ENCODE results near the gene SETD7. TPM values are rescaled to one million over a fixed set of nuclear protein-coding genes. Genes with fewer than 3 reads are reported as not detected.
A peak's percentile ranks its signal among the peaks of the same experiment; 100 is the strongest.

Gene SETD7
- total and polyA plus RNA-seq, 2 of the 4 experiments (the other 2 are of a cell fraction), result 17.0 to 46.6 TPM

GRCh38 chr4:139603576-139604410, 47.8 kb upstream of the SETD7 start:
- in situ Hi-C loops (cut with MboI; ENCODE audit: low sequenced_read_pairs) (no loop called here), dilution Hi-C loops (cut with HindIII; ENCODE audit: low sequenced_read_pairs, unreplicated experiment) (no loop called here), intact Hi-C loops (cut with micrococcal nuclease) (loop anchor here (1.0 kb wide), 1 partner anchor 48 kb away; no protein-coding TSS in a partner anchor)
- DNase-seq (peak; percentile 59), ATAC-seq (ENCODE audit: low read depth) (peak; percentile 43)
- WGBS, 2 experiments (ENCODE audit: extremely low coverage in 2 of 2, insufficient read length in 1 of 2), result no CpG with 5 or more reads among the region's 3 CpGs
- Histone ChIP-seq H2AFZ (replicated peaks; ENCODE audit: low read length, poor library complexity) (no peak overlapping the region), H3K4me3 (ENCODE audit: insufficient read depth, low read depth, low read length) (no peak overlapping the region), H4K91ac (ENCODE audit: insufficient read depth, low read depth, low read length) (no peak overlapping the region), H2BK120ac (ENCODE audit: low read depth, low read length) (no peak overlapping the region), H2BK5ac (ENCODE audit: low read depth, low read length, poor library complexity, severe bottlenecking) (no peak overlapping the region), H3K23ac (ENCODE audit: low read depth, low read length) (no peak overlapping the region), H3K27ac (ENCODE audit: insufficient read depth, low read length) (no peak overlapping the region), H3K79me1 (ENCODE audit: low read depth in 1 of 2, low read length in 2 of 2) (no peaks in the 10 kb centered on the region), H3K4me1 (ENCODE audit: control insufficient read depth, insufficient read depth, low read length) (peaks cover 5% of the 10 kb centered on the region; the same call in 1 of the 2 replicates), H3K9ac (ENCODE audit: low read depth, low read length) (no peak overlapping the region), H3K27me3 (ENCODE audit: control insufficient read depth, insufficient read depth, low read length) (peaks cover 14% of the 10 kb centered on the region), H3K56ac (ENCODE audit: extremely low read depth, insufficient read depth, low read length) (no peak overlapping the region), H4K20me1 (ENCODE audit: insufficient read depth, low read length) (no peaks in the 10 kb centered on the region), H4K5ac (ENCODE audit: low read depth, low read length) (no peak overlapping the region), H2BK15ac (ENCODE audit: low read depth, low read length) (no peak overlapping the region), H3K18ac (ENCODE audit: low read depth, low read length) (no peak overlapping the region), H3K4ac (ENCODE audit: low read depth, low read length) (no peak overlapping the region), H3K36me3 (ENCODE audit: control insufficient read depth, insufficient read depth, low read length) (no peaks in the 10 kb centered on the region), H2BK20ac (ENCODE audit: low read depth, low read length) (no peak overlapping the region), H3K4me2 (ENCODE audit: low read depth, low read length) (no peak overlapping the region), H2AK5ac (ENCODE audit: low read depth, low read length) (0 out of 2 replicates have a peak overlapping the region, but pooled peaks have one; percentile 26), H4K8ac (ENCODE audit: low read depth in 2 of 2, low read length in 2 of 2) (no peak overlapping the region), H2AK9ac (replicated peaks; ENCODE audit: low read depth, low read length, poor library complexity) (no peak overlapping the region), H3K9me1 (ENCODE audit: insufficient read depth, low read length) (no peaks in the 10 kb centered on the region), H3K9me3 (ENCODE audit: control insufficient read depth, insufficient read depth, low read length) (no peaks in the 10 kb centered on the region; the same call in 1 of the 2 replicates), H3K14ac (replicated peaks; ENCODE audit: low read depth, low read length) (no peak overlapping the region)
- ChIA-PET CTCF (interaction anchor here (0.6 to 3.2 kb wide), 20 partner anchors 10 to 727 kb away, joined by 3 to 37 read pairs (median 4); no protein-coding TSS in a partner anchor), POLR2A (ENCODE audit: unreplicated experiment) (no interaction called here)
- peak; percentile 69 for TF ChIP-seq RAD21 (IDR thresholded peaks at IDR 0.05; ENCODE audit: low read length)
- peak; percentile 55 for TF ChIP-seq SMC3 (IDR thresholded peaks at IDR 0.05; ENCODE audit: low read depth, low read length)
- TF ChIP-seq, protein P1, sequence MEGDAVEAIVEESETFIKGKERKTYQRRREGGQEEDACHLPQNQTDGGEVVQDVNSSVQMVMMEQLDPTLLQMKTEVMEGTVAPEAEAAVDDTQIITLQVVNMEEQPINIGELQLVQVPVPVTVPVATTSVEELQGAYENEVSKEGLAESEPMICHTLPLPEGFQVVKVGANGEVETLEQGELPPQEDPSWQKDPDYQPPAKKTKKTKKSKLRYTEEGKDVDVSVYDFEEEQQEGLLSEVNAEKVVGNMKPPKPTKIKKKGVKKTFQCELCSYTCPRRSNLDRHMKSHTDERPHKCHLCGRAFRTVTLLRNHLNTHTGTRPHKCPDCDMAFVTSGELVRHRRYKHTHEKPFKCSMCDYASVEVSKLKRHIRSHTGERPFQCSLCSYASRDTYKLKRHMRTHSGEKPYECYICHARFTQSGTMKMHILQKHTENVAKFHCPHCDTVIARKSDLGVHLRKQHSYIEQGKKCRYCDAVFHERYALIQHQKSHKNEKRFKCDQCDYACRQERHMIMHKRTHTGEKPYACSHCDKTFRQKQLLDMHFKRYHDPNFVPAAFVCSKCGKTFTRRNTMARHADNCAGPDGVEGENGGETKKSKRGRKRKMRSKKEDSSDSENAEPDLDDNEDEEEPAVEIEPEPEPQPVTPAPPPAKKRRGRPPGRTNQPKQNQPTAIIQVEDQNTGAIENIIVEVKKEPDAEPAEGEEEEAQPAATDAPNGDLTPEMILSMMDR (conservative IDR thresholded peaks at IDR 0.05; ENCODE audit: low read depth, low read length), result peak; percentile 60
- TF ChIP-seq MAFK (IDR thresholded peaks at IDR 0.05; ENCODE audit: low read depth, low read length), result no peak
- no TSS peak for BruUV-seq (replicated peaks)
